GM12878 (cell line): ENCODE results near the gene CHRM4. TPM values are rescaled to one million over a fixed set of nuclear protein-coding genes. Genes with fewer than 3 reads are reported as not detected.

Experiments
- ATAC-seq: fragments of 200-7000 bp; cut with Tn5 transposase; 3 replicates; pipeline ENCODE4 v1.9.1; 2020; ENCODE audit warnings: mild to moderate bottlenecking, moderate library complexity
- BruUV-seq: library from RNA; stranded (reverse); fragments of 400-500 nt; replicated peaks from 2 replicates; lab custom pipeline; 2021; lab: Mats Ljungman, UMichigan
- CTCF ChIA-PET: fragments of 300-600 bp; sonication (Branson Sonifier 250); formaldehyde crosslinking; extraction: SDS; loops from one replicate; lab custom pipeline; 2021; ENCODE audit warnings: inconsistent platforms; lab: Yijun Ruan, JAX
- POLR2A ChIA-PET: fragments of 350-600 bp; formaldehyde crosslinking; extraction: SDS; loops from one replicate; lab custom pipeline; 2021; ENCODE audit warnings: inconsistent platforms; lab: Charles Lee
- RAD21 ChIA-PET: fragments of 300-600 bp; sonication (Branson Sonifier 250); formaldehyde crosslinking; loops from one replicate; lab custom pipeline; 2023; ENCODE audit warnings: antibody characterized with exemption; ENCODE audit not compliant: unreplicated experiment; lab: Charles Lee
- SMC1A ChIA-PET: fragments of 300-600 bp; sonication (Branson Sonifier 250); formaldehyde crosslinking; loops from one replicate; lab custom pipeline; 2023; ENCODE audit not compliant: unreplicated experiment, uncharacterized antibody; lab: Charles Lee
- DNase-seq: peaks from one replicate; pipeline ENCODE4 v3.0.0-alpha.2; 2011; ENCODE audit warnings: low read depth, low spot score
- FAIRE-seq: peaks from 3 replicates; lab custom pipeline; 2011; peaks lifted over from hg19 to GRCh38; lab: Jason Lieb, UNC
- H2AFZ ChIP-seq: 2 replicates; pipeline ENCODE4 v1.6.0; 2011; ENCODE audit warnings: low read depth, low read length, control low read depth; ENCODE audit not compliant: control insufficient read depth
- H3K27ac ChIP-seq: 2 replicates; pipeline ENCODE4 v1.5.1; 2011; ENCODE audit warnings: control low read depth; ENCODE audit not compliant: control insufficient read depth, insufficient read depth
- H3K27me3 ChIP-seq, 2 experiments: replicated peaks in 1 of 2; 2 replicates each; pipeline versions ENCODE4 v1.6.0 to v1.6.1; 2011; ENCODE audit warnings: low read length in 1 of 2; ENCODE audit not compliant: control insufficient read depth in 2 of 2, insufficient read depth in 2 of 2
- H3K36me3 ChIP-seq, 2 experiments: 2 replicates each; pipeline ENCODE4 v1.5.1; 2011; ENCODE audit warnings: low read length in 1 of 2; ENCODE audit not compliant: control insufficient read depth in 2 of 2, insufficient read depth in 2 of 2
- H3K4me1 ChIP-seq: 2 replicates; pipeline ENCODE4 v1.6.1; 2011; ENCODE audit warnings: mild to moderate bottlenecking, low read length, moderate library complexity, mixed read lengths; ENCODE audit not compliant: control insufficient read depth, insufficient read depth
- H3K4me2 ChIP-seq: 2 replicates; pipeline ENCODE4 v1.6.0; 2011; ENCODE audit warnings: control low read depth; ENCODE audit not compliant: control insufficient read depth, insufficient read depth
- H3K4me3 ChIP-seq: fragments of 200-600 bp; sonication (generic); 2 replicates; pipeline ENCODE4 v1.5.1; 2016
- H3K79me2 ChIP-seq: 2 replicates; pipeline ENCODE4 v1.6.0; 2011; ENCODE audit warnings: low read length; ENCODE audit not compliant: control insufficient read depth, insufficient read depth
- H3K9ac ChIP-seq: 2 replicates; pipeline ENCODE4 v1.8.0; 2011; ENCODE audit warnings: low read length, control low read depth, mixed read lengths; ENCODE audit not compliant: control insufficient read depth, insufficient read depth
- H3K9me3 ChIP-seq: replicated peaks from 3 replicates; pipeline ENCODE4 v1.5.1; 2011; ENCODE audit warnings: mild to moderate bottlenecking, low read length; ENCODE audit not compliant: control insufficient read depth, insufficient read depth
- H4K20me1 ChIP-seq: 2 replicates; pipeline ENCODE4 v1.6.0; 2011; ENCODE audit not compliant: control insufficient read depth, insufficient read depth
- POU2F2 ChIP-seq: IDR thresholded peaks from 3 replicates; pipeline ENCODE4 v1.6.1; 2011; ENCODE audit warnings: low read depth, mild to moderate bottlenecking, low read length, borderline replicate concordance
- ZBTB33 ChIP-seq: fragments of 450-650 bp; IDR thresholded peaks from 2 replicates; pipeline ENCODE4 v1.6.1; 2017; ENCODE audit warnings: mild to moderate bottlenecking
- ZNF687 ChIP-seq: fragments of 450-650 bp; IDR thresholded peaks from 2 replicates; pipeline ENCODE4 v1.6.1; 2017; ENCODE audit warnings: mild to moderate bottlenecking, moderate library complexity
- WGBS: methylation state at CpG from one replicate; pipeline ENCODE4 v1.1.6; 2016; ENCODE audit warnings: low lambda C conversion rate; ENCODE audit not compliant: insufficient replicate concordance, insufficient coverage; ENCODE audit errors: missing lambda C conversion rate; 5-methylcytosine and 5-hydroxymethylcytosine counted together
- in situ Hi-C: fragments of 300-500 bp; cut with MboI; formaldehyde crosslinking; loops from 9 replicates; pipeline ENCODE4 v1.14.3; 2018; ENCODE audit warnings: mixed read lengths
- intact Hi-C: fragments of 100-400 bp; cut with micrococcal nuclease; formaldehyde crosslinking; loops from one replicate; pipeline ENCODE4 v1.14.2; 2022; ENCODE audit not compliant: unreplicated experiment
- polyA plus RNA-seq, 11 experiments: library from polyadenylated mRNA; depleted of rRNA in 4 of 11; unstranded in 6 of 11; stranded (reverse) in 5 of 11; fragments of >200 nt; fragmentation: Nextera tagmentation in 4 of 11; fragmentation: Illumina TruSeq in 1 of 11; extraction: Ambion mirVana in 4 of 11; extraction: Trizol in 1 of 11; gene quantifications; 1 replicate in 1 of 11; 2 replicates in 10 of 11; pipeline versions ENCODE4 v1.2.1 to v1.2.3, GENCODE V29; 2011 to 2016; ENCODE audit warnings: inconsistent platforms in 2 of 11, missing spikeins in 2 of 11, low read depth in 1 of 11
- total RNA-seq, 4 experiments: library from RNA; depleted of rRNA in 3 of 4; stranded (reverse); fragments of >200 nt in 3 of 4; fragmentation: Illumina TruSeq in 1 of 4; extraction: Trizol in 1 of 4; gene quantifications; 2 replicates each; pipeline versions ENCODE4 v1.2.1 to v1.2.3, GENCODE V29; 2013 to 2021

CHRM4 gene
- total and polyA plus RNA-seq, 10 of the 15 experiments (the other 5 are each of a cell fraction or from before 2014, with no cell fraction given), result 0.12 to 0.23 (median 0.13) TPM; not detected in 7

- Histone ChIP-seq H3K27ac (no peak overlapping the region), H3K4me2 (no peak overlapping the region), H3K79me2 (no peaks in the 10 kb centered on the region), H4K20me1 (no peaks in the 10 kb centered on the region), H2AFZ (no peak overlapping the region), H3K27me3 (peaks cover 6 to 10% of the 10 kb centered on the region in 2 experiments), H3K9me3 (no peaks in the 10 kb centered on the region), H3K4me3 (no peak overlapping the region), H3K4me1 (peaks cover 8% of the 10 kb centered on the region), H3K36me3 (peaks cover 4 to 21% of the 10 kb centered on the region in 2 experiments; a peak in 3 of 4 replicates), H3K9ac (no peak overlapping the region)
- 96% methylated on average over 5 of the region's 5 CpGs for WGBS
- RAD21 ChIA-PET, result interaction anchor here (0.6 kb wide), 2 partner anchors 216 to 410 kb away, joined by 3 read pairs; partner anchors contain the start of gene AMBRA1
- BruUV-seq, result no TSS peak
- TF ChIP-seq POU2F2 (no peak), ZBTB33 (no peak), ZNF687 (no peak)
- no peak for FAIRE-seq
- DNase-seq, result no peak
- no peak for ATAC-seq
- in situ Hi-C loops (no loop called here), intact Hi-C loops (no loop called here)
- SMC1A ChIA-PET, result interaction anchor here (0.6 kb wide), 1 partner anchor 190 kb away, joined by 3 read pairs; no protein-coding TSS in a partner anchor
- CTCF ChIA-PET, result interaction anchor here (0.7 to 1.9 kb wide), 6 partner anchors 11 to 277 kb away, joined by 3 to 5 read pairs (median 3); no protein-coding TSS in a partner anchor
- POLR2A ChIA-PET, result interaction anchor here (0.6 to 0.8 kb wide), 2 partner anchors 18 to 105 kb away, joined by 3 to 4 read pairs; no protein-coding TSS in a partner anchor
Measured at GRCh38 chr11:46377831-46378230, 13.7 kb downstream of the CHRM4 start.
